ENCODE results near the gene SLC7A8. TPM values are rescaled to one million over a fixed set of nuclear protein-coding genes. Genes with fewer than 3 reads are reported as not detected.

The SLC7A8 gene
- total RNA-seq, 4 donors from 2014 or later, result 32.4 to 67.4 (median 42.9) TPM

- TF ChIP-seq POLR2A (IDR thresholded peaks at IDR 0.05), result no peak
- TF ChIP-seq, protein P1, sequence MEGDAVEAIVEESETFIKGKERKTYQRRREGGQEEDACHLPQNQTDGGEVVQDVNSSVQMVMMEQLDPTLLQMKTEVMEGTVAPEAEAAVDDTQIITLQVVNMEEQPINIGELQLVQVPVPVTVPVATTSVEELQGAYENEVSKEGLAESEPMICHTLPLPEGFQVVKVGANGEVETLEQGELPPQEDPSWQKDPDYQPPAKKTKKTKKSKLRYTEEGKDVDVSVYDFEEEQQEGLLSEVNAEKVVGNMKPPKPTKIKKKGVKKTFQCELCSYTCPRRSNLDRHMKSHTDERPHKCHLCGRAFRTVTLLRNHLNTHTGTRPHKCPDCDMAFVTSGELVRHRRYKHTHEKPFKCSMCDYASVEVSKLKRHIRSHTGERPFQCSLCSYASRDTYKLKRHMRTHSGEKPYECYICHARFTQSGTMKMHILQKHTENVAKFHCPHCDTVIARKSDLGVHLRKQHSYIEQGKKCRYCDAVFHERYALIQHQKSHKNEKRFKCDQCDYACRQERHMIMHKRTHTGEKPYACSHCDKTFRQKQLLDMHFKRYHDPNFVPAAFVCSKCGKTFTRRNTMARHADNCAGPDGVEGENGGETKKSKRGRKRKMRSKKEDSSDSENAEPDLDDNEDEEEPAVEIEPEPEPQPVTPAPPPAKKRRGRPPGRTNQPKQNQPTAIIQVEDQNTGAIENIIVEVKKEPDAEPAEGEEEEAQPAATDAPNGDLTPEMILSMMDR (IDR thresholded peaks at IDR 0.05), result no peak
- intact Hi-C loops (cut with DNase I; ENCODE audit: low total_unique reads), result no loop called here
- no peak for DNase-seq (ENCODE audit: low spot score in 2 of 2)
- WGBS, 2 donors, result 88 to 95% methylated on average over 2 of the region's 2 CpGs
- no peak overlapping the region for H3K4me3 ChIP-seq (ENCODE audit: low read depth, poor library complexity, severe bottlenecking)
These were observed 32.1 kb downstream of the SLC7A8 start for GRCh38 chr14:23151342-23151741.

GRCh38 chr14:23149745-23150144 is 33.7 kb downstream of the SLC7A8 start:
- no peak overlapping the region for H3K4me3 ChIP-seq (ENCODE audit: low read depth, poor library complexity, severe bottlenecking)
- TF ChIP-seq, protein P1 (IDR thresholded peaks at IDR 0.05), result no peak
- TF ChIP-seq POLR2A (IDR thresholded peaks at IDR 0.05), result no peak
- no peak for DNase-seq (ENCODE audit: low spot score in 2 of 2)
- intact Hi-C loops (cut with DNase I; ENCODE audit: low total_unique reads), result no loop called here

- H3K4me3 ChIP-seq (ENCODE audit: low read depth, poor library complexity, severe bottlenecking), result no peak overlapping the region
- intact Hi-C loops (cut with DNase I; ENCODE audit: low total_unique reads), result no loop called here
- 92 to 93% methylated on average over 5 of the region's 5 CpGs for WGBS, 2 donors
- TF ChIP-seq POLR2A (IDR thresholded peaks at IDR 0.05), result no peak
- TF ChIP-seq, protein P1 (IDR thresholded peaks at IDR 0.05), result no peak
- DNase-seq (ENCODE audit: low spot score in 2 of 2), result no peak
These were observed 34.7 kb downstream of the SLC7A8 start for GRCh38 chr14:23148591-23149249.

DNA sequence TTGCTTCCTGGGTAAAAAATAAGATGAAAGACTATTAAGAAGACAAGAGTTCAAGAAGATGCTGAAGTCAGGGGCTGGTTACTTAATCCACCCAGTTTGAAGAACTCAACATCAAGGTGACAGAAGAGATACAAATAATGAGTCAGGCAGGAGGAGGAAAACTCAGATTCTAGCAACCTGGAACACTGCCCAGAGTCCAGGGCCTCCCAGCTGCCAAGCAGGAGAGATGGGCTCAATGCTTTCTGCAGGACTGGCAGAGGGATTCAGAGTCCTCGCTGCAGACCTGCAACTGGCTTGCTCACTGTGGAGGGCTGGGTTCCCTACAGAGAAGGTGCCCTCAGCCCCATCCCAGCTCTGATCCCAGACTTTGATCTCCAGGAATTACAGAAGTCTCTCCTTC is 35.8 kb downstream of the SLC7A8 start:
- intact Hi-C loops (cut with DNase I; ENCODE audit: low total_unique reads), result no loop called here
- no peak overlapping the region for H3K4me3 ChIP-seq (ENCODE audit: low read depth, poor library complexity, severe bottlenecking)
- WGBS, 2 donors, result 83 to 89% methylated on average over 1 of the region's 1 CpG
- TF ChIP-seq, protein P1 (IDR thresholded peaks at IDR 0.05), result no peak
- TF ChIP-seq POLR2A (IDR thresholded peaks at IDR 0.05), result no peak
- no peak for DNase-seq (ENCODE audit: low spot score in 2 of 2)

GRCh38 chr14:23146980-23147379 is 36.5 kb downstream of the SLC7A8 start:
- WGBS, 2 donors, result 82 to 95% methylated on average over 4 of the region's 4 CpGs
- no peak overlapping the region for H3K4me3 ChIP-seq (ENCODE audit: low read depth, poor library complexity, severe bottlenecking)
- intact Hi-C loops (cut with DNase I; ENCODE audit: low total_unique reads), result no loop called here
- no peak for TF ChIP-seq POLR2A (IDR thresholded peaks at IDR 0.05)
- TF ChIP-seq, protein P1 (IDR thresholded peaks at IDR 0.05), result no peak
- no peak for DNase-seq (ENCODE audit: low spot score in 2 of 2)

- H3K4me3 ChIP-seq (ENCODE audit: low read depth, poor library complexity, severe bottlenecking), result no peak overlapping the region
- TF ChIP-seq POLR2A (IDR thresholded peaks at IDR 0.05), result no peak
- TF ChIP-seq, protein P1 (IDR thresholded peaks at IDR 0.05), result no peak
- intact Hi-C loops (cut with DNase I; ENCODE audit: low total_unique reads), result no loop called here
- 78 to 97% methylated on average over 2 of the region's 2 CpGs for WGBS, 2 donors
- no peak for DNase-seq (ENCODE audit: low spot score in 2 of 2)
These were observed 37.0 kb downstream of the SLC7A8 start for GRCh38 chr14:23146351-23146910.

Measured in lower leg skin (tissue), 4 donors.